Aorta (tissue), 5 donors: ENCODE data around the gene GMCL2. TPM values are rescaled to one million over a fixed set of nuclear protein-coding genes. Genes with fewer than 3 reads are reported as not detected.

ENCODE experiments used
- ATAC-seq: fragments of 200-7000 bp; cut with Tn5 transposase; one replicate; pipeline ENCODE4 v1.9.1; 2022; ENCODE audit warnings: moderate library complexity; ENCODE audit not compliant: low FRiP score
- DNase-seq, 2 donors: peaks; one replicate each; pipeline ENCODE4 v3.0.0-alpha.2; 2020
- H3K27ac ChIP-seq, 2 donors: one replicate each; pipeline ENCODE4 v1.5.1; 2013; ENCODE audit warnings: low read length in 2 of 2, mild to moderate bottlenecking in 2 of 2, moderate library complexity in 2 of 2, control low read depth in 1 of 2, inconsistent platforms in 1 of 2, low read depth in 1 of 2
- H3K27me3 ChIP-seq, 2 donors: one replicate each; pipeline ENCODE4 v1.6.1; 2013; ENCODE audit warnings: control low read depth in 1 of 2, low read length in 1 of 2, mild to moderate bottlenecking in 1 of 2, moderate library complexity in 1 of 2; ENCODE audit not compliant: insufficient read depth in 2 of 2, control insufficient read depth in 1 of 2
- H3K36me3 ChIP-seq, 2 donors: one replicate each; pipeline ENCODE4 v1.6.1; 2013; ENCODE audit warnings: control low read depth in 1 of 2, low read length in 1 of 2, mild to moderate bottlenecking in 1 of 2; ENCODE audit not compliant: insufficient read depth in 2 of 2, control insufficient read depth in 1 of 2
- H3K4me1 ChIP-seq, 2 donors: one replicate each; pipeline ENCODE4 v1.6.1; 2013; ENCODE audit warnings: low read length in 2 of 2, control low read depth in 1 of 2, mild to moderate bottlenecking in 1 of 2, moderate library complexity in 1 of 2; ENCODE audit not compliant: insufficient read depth in 2 of 2, control insufficient read depth in 1 of 2
- H3K4me3 ChIP-seq, 2 donors: one replicate each; pipeline ENCODE4 v1.5.1; 2013; ENCODE audit warnings: low read length in 2 of 2, control low read depth in 1 of 2, mild to moderate bottlenecking in 1 of 2
- H3K9me3 ChIP-seq: one replicate; pipeline ENCODE4 v1.6.1; 2013; ENCODE audit warnings: mild to moderate bottlenecking, low read length; ENCODE audit not compliant: control insufficient read depth
- WGBS, 2 donors: extraction: QIAGEN DNeasy Blood & Tissue Kit; methylation state at CpG; one replicate each; pipeline ENCODE4 v1.1.7; 2013; 5-methylcytosine and 5-hydroxymethylcytosine counted together
- intact Hi-C, 2 donors: fragments of 100-400 bp; cut with DNase I; formaldehyde crosslinking; loops; one replicate each; pipeline versions ENCODE4 v1.14.2 to v1.15.0; 2022
- polyA plus RNA-seq, 2 donors: library from polyadenylated mRNA; stranded (reverse); fragments of 200-250 nt; gene quantifications; one replicate each; pipeline ENCODE4 v1.2.3, GENCODE V29; 2013
- total RNA-seq, 2 donors: library from RNA; stranded (reverse); fragmentation: NEBNext Ultra II Directional; extraction: Animal tissue kit (Norgen Biotek cat#: 25700); gene quantifications; one replicate each; pipeline ENCODE4 v1.2.1, GENCODE V29; 2021
- donor health status: healthy with polysubstance abuse.
- donor health status: Bipolar disorder and iron deficiency.
- donor health status: DM: no; HTN: no; CAD: no.
- donor health status: DM: no; HTN: no; CAD: no.
- donor health status: DM: yes; HTN: yes; CAD: no.

GMCL2 gene
- total and polyA plus RNA-seq, 4 donors = not detected

GRCh38 chr5:178137991-178138390, 49.2 kb downstream of the GMCL2 start:
- Histone ChIP-seq H3K4me3 (no peak overlapping the region), H3K4me1 (no peaks in the 10 kb centered on the region), H3K27me3 (no peaks in the 10 kb centered on the region), H3K9me3 (no peaks in the 10 kb centered on the region), H3K36me3 (peaks cover 1 to 2% of the 10 kb centered on the region in 2 donors), H3K27ac (no peak overlapping the region)
- intact Hi-C loops = no loop called here
- DNase-seq (no peak), ATAC-seq (no peak)
- 89% methylated on average over 12 of the region's 12 CpGs for WGBS, 2 donors

DNA sequence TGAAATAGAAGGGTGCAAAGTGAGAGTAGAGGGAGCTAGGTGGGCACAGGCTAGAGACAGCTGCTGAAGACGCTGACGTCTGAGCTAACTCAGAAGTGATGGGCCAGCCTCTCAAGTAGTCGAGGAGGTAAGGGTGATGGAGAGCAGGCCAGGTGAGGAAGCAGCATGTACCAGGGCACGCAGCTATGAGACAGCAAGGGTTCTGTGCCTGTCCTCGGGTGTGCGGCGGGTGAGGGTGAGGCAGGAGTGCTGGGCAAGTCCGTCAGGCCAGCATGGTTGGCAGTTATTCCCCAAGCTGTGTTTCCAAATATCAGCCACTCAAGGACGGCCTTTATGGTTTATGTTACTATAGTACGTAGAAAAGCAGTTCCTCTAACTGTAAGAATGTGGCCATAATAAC, 50.2 kb downstream of the GMCL2 start:
- H3K27me3 ChIP-seq = no peaks in the 10 kb centered on the region
- ATAC-seq = no peak
- 82 to 84% methylated on average over 9 to 10 of the region's 10 CpGs for WGBS, 2 donors
- no peak overlapping the region for H3K4me3 ChIP-seq
- H3K36me3 ChIP-seq = peaks cover 0 to 2% of the 10 kb centered on the region in 2 donors
- H3K27ac ChIP-seq = no peak overlapping the region
- intact Hi-C loops = no loop called here
- no peaks in the 10 kb centered on the region for H3K9me3 ChIP-seq
- no peaks in the 10 kb centered on the region for H3K4me1 ChIP-seq
- no peak for DNase-seq

Other genes starting within 250 kb of the GMCL2 start
- not detected for gene PROP1, start 191.1 kb downstream of the GMCL2 start, total RNA-seq
- gene PROP1, start 191.1 kb downstream of the GMCL2 start, polyA plus RNA-seq = not detected
- 1 to 10 TPM in 1 of 2 donors, under 1 TPM in 1; 0.19 to 2.0 TPM for gene N4BP3, start 73.8 kb downstream of the GMCL2 start, total RNA-seq
- gene N4BP3, start 73.8 kb downstream of the GMCL2 start, polyA plus RNA-seq = under 1 TPM; 0.03 to 0.13 TPM
- 10 to 100 TPM; 35.0 to 38.8 TPM for gene RMND5B, start 56.4 kb downstream of the GMCL2 start, total RNA-seq
- 10 to 100 TPM; 28.2 to 38.9 TPM for gene RMND5B, start 56.4 kb downstream of the GMCL2 start, polyA plus RNA-seq
- gene NHP2, start 33.5 kb downstream of the GMCL2 start, total RNA-seq = 10 to 100 TPM; 55.7 to 70.6 TPM
- gene NHP2, start 33.5 kb downstream of the GMCL2 start, polyA plus RNA-seq = 100 to 1,000 TPM in 1 of 2 donors, 10 to 100 TPM in 1; 96.2 to 130 TPM
- 100 to 1,000 TPM in 1 of 2 donors, 10 to 100 TPM in 1; 84.9 to 112 TPM for gene HNRNPAB, start 17.2 kb upstream of the GMCL2 start, total RNA-seq
- 10 to 100 TPM; 62.5 to 80.5 TPM for gene HNRNPAB, start 17.2 kb upstream of the GMCL2 start, polyA plus RNA-seq
- 100 to 1,000 TPM in 1 of 2 donors, 10 to 100 TPM in 1; 88.3 to 164 TPM for gene PHYKPL, start 45.4 kb upstream of the GMCL2 start, total RNA-seq
- 10 to 100 TPM; 16.9 to 72.0 TPM for gene PHYKPL, start 45.4 kb upstream of the GMCL2 start, polyA plus RNA-seq